HepG2 (cell line): Measurements from ENCODE around the gene CRYM. TPM values are rescaled to one million over a fixed set of nuclear protein-coding genes. Genes with fewer than 3 reads are reported as not detected.

Experiments
- ADNP ChIP-seq: sonication (generic); formaldehyde crosslinking; IDR thresholded peaks from 2 replicates; pipeline ENCODE4 v1.4.0; 2020; ENCODE audit warnings: missing genetic modification reagents
- AKAP8 ChIP-seq: sonication (generic); formaldehyde crosslinking; IDR thresholded peaks from 2 replicates; pipeline ENCODE4 v1.5.1; 2020; ENCODE audit warnings: mild to moderate bottlenecking, missing genetic modification reagents
- ASH2L ChIP-seq: fragments of 300-600, 200-600 bp; sonication (generic); IDR thresholded peaks from 2 replicates; pipeline ENCODE4 v1.7.0; 2017; ENCODE audit warnings: low read depth, mild to moderate bottlenecking, moderate library complexity, mixed read lengths, low read length; ENCODE audit not compliant: insufficient read length
- CEBPG ChIP-seq: IDR thresholded peaks from 2 replicates; pipeline ENCODE4 v1.6.1; 2016
- EP300 ChIP-seq, 3 experiments: sonication (generic) in 1 of 3; formaldehyde crosslinking in 1 of 3; IDR thresholded peaks; 2 replicates each; pipeline versions ENCODE4 v1.5.1 to v1.6.1; 2011 to 2020; ENCODE audit warnings: low read depth in 2 of 3, low read length in 2 of 3, borderline replicate concordance in 1 of 3, improper control_type of control experiment in 1 of 3, mild to moderate bottlenecking in 1 of 3, missing genetic modification reagents in 1 of 3, moderate library complexity in 1 of 3
- GATAD2A ChIP-seq: IDR thresholded peaks from 2 replicates; pipeline ENCODE4 v1.6.1; 2016
- HES4 ChIP-seq: sonication (generic); formaldehyde crosslinking; IDR thresholded peaks from 2 replicates; pipeline ENCODE4 v1.9.0; 2021; ENCODE audit warnings: mild to moderate bottlenecking, missing genetic modification reagents, borderline replicate concordance
- HNF4G ChIP-seq, 2 experiments: sonication (generic) in 1 of 2; formaldehyde crosslinking in 1 of 2; IDR thresholded peaks; 2 replicates each; pipeline versions ENCODE4 v1.4.0 to v1.6.1; 2011 to 2020; ENCODE audit warnings: borderline replicate concordance in 2 of 2, low read depth in 2 of 2, mild to moderate bottlenecking in 2 of 2, low read length in 1 of 2, missing genetic modification reagents in 1 of 2, moderate library complexity in 1 of 2
- JDP2 ChIP-seq: sonication (generic); formaldehyde crosslinking; IDR thresholded peaks from 2 replicates; pipeline ENCODE4 v1.8.1; 2022; ENCODE audit warnings: missing genetic modification reagents, borderline replicate concordance
- NR2F1 ChIP-seq, 2 experiments: fragments of 450-650 bp in 1 of 2; formaldehyde crosslinking in 1 of 2; IDR thresholded peaks; 2 replicates each; pipeline versions ENCODE4 v1.5.0 to v1.6.1; 2016 to 2020; ENCODE audit warnings: mild to moderate bottlenecking in 1 of 2, missing compliant biosample characterization in 1 of 2, missing genetic modification reagents in 1 of 2, moderate library complexity in 1 of 2
- PITX1 ChIP-seq: sonication (generic); formaldehyde crosslinking; IDR thresholded peaks from 2 replicates; pipeline ENCODE4 v1.5.1; 2020; ENCODE audit warnings: mild to moderate bottlenecking, missing genetic modification reagents
- RFXAP ChIP-seq: sonication (generic); formaldehyde crosslinking; IDR thresholded peaks from 2 replicates; pipeline ENCODE4 v1.4.0; 2020; ENCODE audit warnings: missing genetic modification reagents, borderline replicate concordance
- TAF1 ChIP-seq: sonication (generic); formaldehyde crosslinking; IDR thresholded peaks from 2 replicates; pipeline ENCODE4 v1.4.0; 2020; ENCODE audit warnings: missing genetic modification reagents
- TFDP1 ChIP-seq: IDR thresholded peaks from 2 replicates; pipeline ENCODE4 v1.6.1; 2016; ENCODE audit warnings: missing compliant biosample characterization, missing genetic modification reagents, borderline replicate concordance
- THAP9 ChIP-seq: sonication (generic); formaldehyde crosslinking; IDR thresholded peaks from 2 replicates; pipeline ENCODE4; 2020; ENCODE audit warnings: missing genetic modification reagents, mild to moderate bottlenecking, borderline replicate concordance
- ZFP41 ChIP-seq: sonication (generic); formaldehyde crosslinking; IDR thresholded peaks from 2 replicates; pipeline ENCODE4 v1.4.0; 2020; ENCODE audit warnings: mild to moderate bottlenecking, missing genetic modification reagents, borderline replicate concordance
- ZNF274 ChIP-seq: sonication (generic); formaldehyde crosslinking; IDR thresholded peaks from 2 replicates; pipeline ENCODE4 v1.5.1; 2020; ENCODE audit warnings: mild to moderate bottlenecking, missing genetic modification reagents
- ZNF687 ChIP-seq: sonication (generic); formaldehyde crosslinking; IDR thresholded peaks from 2 replicates; pipeline ENCODE4 v1.5.1; 2020; ENCODE audit warnings: mild to moderate bottlenecking, missing genetic modification reagents, moderate library complexity
- ZNF713 ChIP-seq: sonication (generic); formaldehyde crosslinking; IDR thresholded peaks from 2 replicates; pipeline ENCODE4 v1.4.0; 2020; ENCODE audit warnings: mild to moderate bottlenecking, missing genetic modification reagents
- polyA plus RNA-seq, 8 experiments: library from polyadenylated mRNA; depleted of rRNA in 3 of 8; stranded (reverse) in 7 of 8; unstranded in 1 of 8; fragments of >200 nt; fragmentation: Illumina TruSeq in 4 of 8; extraction: Trizol in 4 of 8; gene quantifications; 2 replicates each; pipeline versions ENCODE4 v1.2.1 to v1.2.3, GENCODE V29; 2011 to 2016; ENCODE audit warnings: low read depth in 4 of 8, missing spikeins in 1 of 8, mixed read lengths in 1 of 8; ENCODE audit not compliant: insufficient read depth in 1 of 8
- total RNA-seq, 5 experiments: library from RNA; depleted of rRNA; stranded (reverse); fragments of >200 nt; fragmentation: Illumina TruSeq; extraction: Trizol; gene quantifications; 2 replicates each; pipeline ENCODE4 v1.2.3, GENCODE V29; 2016; ENCODE audit warnings: low read depth in 1 of 5

Gene CRYM
- total and polyA plus RNA-seq, 2 of the 13 experiments (the other 11 are each of a cell fraction or from before 2014, with no cell fraction given), result 1.9 to 2.2 TPM

GRCh38 chr16:21260870-21261791 is 17.0 kb downstream of the CRYM start (continued):
- TF ChIP-seq AKAP8 (CRISPR knock-in tag), result 0 out of 2 replicates have a peak, but pooled peaks have one; percentile 42
- peak; percentile 50; the same call in 1 of the 2 replicates for TF ChIP-seq ZFP41 (CRISPR knock-in tag)
- no peak for TF ChIP-seq HES4 (CRISPR knock-in tag)
- peak; percentile 96 for TF ChIP-seq GATAD2A (CRISPR knock-in tag)
- TF ChIP-seq CEBPG (CRISPR knock-in tag), result peak; percentile 79
- peak; percentile 58; the same call in 1 of the 2 replicates for TF ChIP-seq ZNF713 (CRISPR knock-in tag)
- TF ChIP-seq ADNP (CRISPR knock-in tag), result peak; percentile 78; the same call in 1 of the 2 replicates
- TF ChIP-seq EP300 (IDR thresholded peaks at IDR 0.05; ENCODE audit: low read depth in 2 of 2, low read length in 2 of 2), result peak; percentile 55 to 87; a peak in 3 of 4 replicates
- peak; percentile 85 for TF ChIP-seq EP300 (CRISPR knock-in tag; IDR thresholded peaks at IDR 0.05; ENCODE audit: borderline replicate concordance)
- TF ChIP-seq ASH2L, result peak; percentile 88
- TF ChIP-seq ZNF274 (CRISPR knock-in tag), result 0 out of 2 replicates have a peak, but pooled peaks have one; percentile 40
- peak; percentile 58 for TF ChIP-seq TAF1 (CRISPR knock-in tag)
- no peak for TF ChIP-seq ZNF687
- TF ChIP-seq NR2F1 (CRISPR knock-in tag; IDR thresholded peaks at IDR 0.05), result peak; percentile 80 to 89
- TF ChIP-seq TFDP1 (CRISPR knock-in tag), result peak; percentile 68; the same call in 1 of the 2 replicates
- TF ChIP-seq PITX1 (CRISPR knock-in tag), result peak; percentile 98
- TF ChIP-seq HNF4G (IDR thresholded peaks at IDR 0.05; ENCODE audit: borderline replicate concordance, low read depth, low read length), result peak; percentile 99
- peak; percentile 99 for TF ChIP-seq HNF4G (CRISPR knock-in tag; IDR thresholded peaks at IDR 0.05; ENCODE audit: borderline replicate concordance, low read depth)
- peak; percentile 94 for TF ChIP-seq RFXAP
- TF ChIP-seq THAP9, result 0 out of 2 replicates have a peak, but pooled peaks have one; percentile 8
- no peak for TF ChIP-seq JDP2
